Measurements from ENCODE around the gene GPX4.

- TF ChIP-seq CTCF (IDR thresholded peaks at IDR 0.05) (no peak), EZH2 (IDR thresholded peaks at IDR 0.05; ENCODE audit: borderline replicate concordance, insufficient read depth, low read depth, low read length, poor library complexity, severe bottlenecking) (no peak)
Measured at GRCh38 chr19:1122972-1123363, 19.2 kb downstream of the GPX4 start.
